Forelimb muscle (tissue), 1 donor: ENCODE measurements around the gene RAP1B. TPM values are rescaled to one million over a fixed set of nuclear protein-coding genes. Genes with fewer than 3 reads are reported as not detected.

ENCODE experiments used
- DNase-seq: peaks from one replicate; pipeline ENCODE4 v3.0.0-alpha.2; 2013; ENCODE audit warnings: low read depth
- polyA plus RNA-seq: library from polyadenylated mRNA; unstranded; fragments of 120-200 nt; gene quantifications from one replicate; pipeline ENCODE4 v1.2.1, GENCODE V29; 2013; ENCODE audit not compliant: insufficient read length

RAP1B gene
- polyA plus RNA-seq, 1 donor: 98.0 TPM

GRCh38 chr12:68611806-68612160 lies 1.1 kb downstream of the RAP1B start:
- DNase-seq: no peak

- DNase-seq: no peak
Measured at GRCh38 chr12:68612202-68612601, 1.5 kb downstream of the RAP1B start.

- DNase-seq: no peak
Measured at GRCh38 chr12:68612697-68613096, 2.0 kb downstream of the RAP1B start.

- DNase-seq: no peak
Measured at GRCh38 chr12:68613209-68613904, 2.7 kb downstream of the RAP1B start.

GRCh38 chr12:68614105-68614679 lies 3.5 kb downstream of the RAP1B start:
- DNase-seq: no peak

GRCh38 chr12:68614769-68615168 lies 4.1 kb downstream of the RAP1B start:
- no peak for DNase-seq

- DNase-seq: no peak
Measured at GRCh38 chr12:68617160-68617926, 6.6 kb downstream of the RAP1B start.

GRCh38 chr12:68619541-68619940 lies 8.8 kb downstream of the RAP1B start:
- DNase-seq: no peak

GRCh38 chr12:68620519-68621471 lies 10.1 kb downstream of the RAP1B start:
- DNase-seq: no peak

GRCh38 chr12:68621472-68622081 lies 10.9 kb downstream of the RAP1B start:
- DNase-seq: no peak

GRCh38 chr12:68622250-68622649 lies 11.6 kb downstream of the RAP1B start:
- DNase-seq: no peak

- DNase-seq: no peak
Measured at GRCh38 chr12:68623059-68623458, 12.4 kb downstream of the RAP1B start.

- no peak for DNase-seq
Measured at GRCh38 chr12:68623984-68624383, 13.3 kb downstream of the RAP1B start.

- DNase-seq: no peak
Measured at GRCh38 chr12:68624933-68625332, 14.2 kb downstream of the RAP1B start.

GRCh38 chr12:68627673-68628319 lies 17.1 kb downstream of the RAP1B start:
- no peak for DNase-seq

- no peak for DNase-seq
Measured at GRCh38 chr12:68628698-68629097, 18.0 kb downstream of the RAP1B start.

GRCh38 chr12:68630050-68630449 lies 19.4 kb downstream of the RAP1B start:
- DNase-seq: no peak

GRCh38 chr12:68630598-68630997 lies 19.9 kb downstream of the RAP1B start:
- DNase-seq: no peak

- DNase-seq: no peak
Measured at GRCh38 chr12:68631227-68631626, 20.5 kb downstream of the RAP1B start.

GRCh38 chr12:68632486-68632885 lies 21.8 kb downstream of the RAP1B start:
- no peak for DNase-seq
